Daoy (cell line): ENCODE measurements around the gene USP24. TPM values are rescaled to one million over a fixed set of nuclear protein-coding genes. Genes with fewer than 3 reads are reported as not detected.

Experiments used
- DNase-seq: peaks from one replicate; pipeline ENCODE4 v3.0.0-alpha.2; 2015; ENCODE audit warnings: low read depth
- total RNA-seq: library from RNA; depleted of rRNA; stranded (reverse); fragments of >200 nt; shearing (Covaris generic); gene quantifications from 2 replicates; pipeline ENCODE4 v1.2.3, GENCODE V29; 2014; rRNA removed

Gene USP24, protein sequence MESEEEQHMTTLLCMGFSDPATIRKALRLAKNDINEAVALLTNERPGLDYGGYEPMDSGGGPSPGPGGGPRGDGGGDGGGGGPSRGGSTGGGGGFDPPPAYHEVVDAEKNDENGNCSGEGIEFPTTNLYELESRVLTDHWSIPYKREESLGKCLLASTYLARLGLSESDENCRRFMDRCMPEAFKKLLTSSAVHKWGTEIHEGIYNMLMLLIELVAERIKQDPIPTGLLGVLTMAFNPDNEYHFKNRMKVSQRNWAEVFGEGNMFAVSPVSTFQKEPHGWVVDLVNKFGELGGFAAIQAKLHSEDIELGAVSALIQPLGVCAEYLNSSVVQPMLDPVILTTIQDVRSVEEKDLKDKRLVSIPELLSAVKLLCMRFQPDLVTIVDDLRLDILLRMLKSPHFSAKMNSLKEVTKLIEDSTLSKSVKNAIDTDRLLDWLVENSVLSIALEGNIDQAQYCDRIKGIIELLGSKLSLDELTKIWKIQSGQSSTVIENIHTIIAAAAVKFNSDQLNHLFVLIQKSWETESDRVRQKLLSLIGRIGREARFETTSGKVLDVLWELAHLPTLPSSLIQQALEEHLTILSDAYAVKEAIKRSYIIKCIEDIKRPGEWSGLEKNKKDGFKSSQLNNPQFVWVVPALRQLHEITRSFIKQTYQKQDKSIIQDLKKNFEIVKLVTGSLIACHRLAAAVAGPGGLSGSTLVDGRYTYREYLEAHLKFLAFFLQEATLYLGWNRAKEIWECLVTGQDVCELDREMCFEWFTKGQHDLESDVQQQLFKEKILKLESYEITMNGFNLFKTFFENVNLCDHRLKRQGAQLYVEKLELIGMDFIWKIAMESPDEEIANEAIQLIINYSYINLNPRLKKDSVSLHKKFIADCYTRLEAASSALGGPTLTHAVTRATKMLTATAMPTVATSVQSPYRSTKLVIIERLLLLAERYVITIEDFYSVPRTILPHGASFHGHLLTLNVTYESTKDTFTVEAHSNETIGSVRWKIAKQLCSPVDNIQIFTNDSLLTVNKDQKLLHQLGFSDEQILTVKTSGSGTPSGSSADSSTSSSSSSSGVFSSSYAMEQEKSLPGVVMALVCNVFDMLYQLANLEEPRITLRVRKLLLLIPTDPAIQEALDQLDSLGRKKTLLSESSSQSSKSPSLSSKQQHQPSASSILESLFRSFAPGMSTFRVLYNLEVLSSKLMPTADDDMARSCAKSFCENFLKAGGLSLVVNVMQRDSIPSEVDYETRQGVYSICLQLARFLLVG (N-terminal part only)
- 17.8 and 19.7 TPM in 2 replicates for total RNA-seq

- peak; percentile 88 for DNase-seq
These were observed at the start of gene USP24 for GRCh38 chr1:55215194-55216021. Gene USP24 (minus strand): TSS chr1:55215364. CDS start chr1:55215113, 251 bp downstream.

- DNase-seq = peak; percentile 27
These were observed 47.7 kb upstream of the USP24 start for GRCh38 chr1:55262822-55263221.

- DNase-seq = no peak
These were observed 44.9 kb upstream of the USP24 start for GRCh38 chr1:55259911-55260609.

GRCh38 chr1:55257958-55258357, 42.8 kb upstream of the USP24 start:
- no peak for DNase-seq

- no peak for DNase-seq
These were observed 40.7 kb upstream of the USP24 start for GRCh38 chr1:55255901-55256300.

DNA sequence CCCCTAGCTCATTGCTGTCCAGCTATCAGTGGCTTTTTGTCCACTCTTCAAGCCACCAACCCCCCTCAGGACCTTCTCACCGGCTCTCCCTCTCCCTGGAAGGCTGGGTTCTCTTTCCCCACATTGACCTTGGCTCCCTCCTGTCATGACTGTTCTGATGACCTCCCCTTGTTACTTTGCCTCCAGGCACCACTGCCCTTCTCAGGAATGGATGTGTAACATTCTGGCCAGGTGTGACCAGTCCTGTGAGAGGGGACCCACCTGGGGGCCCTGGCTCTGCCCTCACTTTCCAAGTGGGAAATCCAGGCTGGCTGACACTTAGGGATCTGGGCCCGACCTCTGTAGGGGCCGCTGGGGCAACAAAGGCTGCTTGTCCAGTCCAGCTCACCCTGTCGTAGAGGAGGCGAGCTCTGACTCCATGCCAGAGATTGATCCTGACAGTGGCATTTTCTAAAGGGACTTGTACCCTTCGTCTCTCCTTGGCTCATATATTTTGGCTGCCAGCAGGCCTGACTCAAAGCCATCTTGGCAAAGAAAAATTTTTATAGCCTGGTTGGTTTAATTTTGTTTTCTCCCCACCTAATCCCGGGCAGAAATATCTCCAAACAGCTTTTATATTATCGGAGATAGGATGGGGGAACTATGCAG, 37.9 kb upstream of the USP24 start:
- no peak for DNase-seq

- DNase-seq = no peak
These were observed 35.4 kb upstream of the USP24 start for GRCh38 chr1:55250399-55251075.

DNA sequence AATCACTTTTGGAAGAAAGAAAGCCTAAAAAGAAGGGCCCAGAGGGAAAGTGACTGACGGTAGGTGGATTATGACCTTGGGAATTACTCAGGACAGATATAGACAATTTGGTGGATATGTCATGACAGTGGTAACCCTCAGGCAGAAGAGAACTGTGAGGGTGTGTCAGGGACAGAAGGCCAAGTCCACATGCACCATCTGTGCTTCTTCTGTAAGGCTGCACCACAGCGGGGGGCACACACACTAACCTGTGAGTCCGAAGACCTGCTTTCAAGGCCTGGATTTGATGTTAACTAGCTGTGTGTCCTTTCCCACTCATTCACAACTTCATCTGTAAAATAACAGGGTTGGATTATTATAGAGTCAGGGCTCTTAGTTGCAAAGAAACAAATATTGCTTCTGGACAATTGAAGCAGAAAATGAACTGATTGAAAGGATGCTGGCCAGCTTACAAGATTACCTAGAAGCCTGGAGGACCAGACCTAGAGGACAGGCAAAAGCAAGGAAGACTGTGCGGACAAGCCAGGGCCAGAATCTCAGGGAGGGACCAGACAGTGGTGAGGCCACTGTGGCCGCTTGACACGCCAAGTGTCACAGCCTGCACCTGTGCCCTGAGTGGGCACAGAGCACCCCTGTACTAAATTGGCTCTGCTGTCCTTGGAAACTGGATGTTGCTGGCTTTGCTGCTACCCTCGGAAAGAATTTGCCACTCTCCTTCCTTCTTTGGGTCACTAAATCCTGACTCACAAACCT, 34.7 kb upstream of the USP24 start:
- no peak for DNase-seq

DNA sequence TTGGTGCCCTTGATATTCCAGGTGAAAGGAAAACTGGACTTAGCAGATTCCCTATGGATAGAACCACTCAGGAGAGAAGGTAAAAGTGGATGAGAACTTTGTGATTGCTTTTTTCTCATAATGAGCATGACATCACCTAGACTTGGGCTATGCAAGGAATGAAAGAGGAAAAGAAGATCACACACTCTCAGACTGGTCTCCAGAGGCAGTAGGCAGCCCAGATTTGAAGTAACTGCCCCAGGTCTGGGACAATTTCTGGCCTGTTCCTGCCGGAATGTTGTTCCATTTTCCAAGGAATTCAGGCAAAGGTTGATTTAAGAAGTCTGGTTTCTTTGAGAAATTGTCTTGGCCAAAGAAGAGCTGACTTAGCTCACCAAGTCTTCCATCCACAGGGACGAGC, 31.7 kb upstream of the USP24 start:
- DNase-seq = no peak

GRCh38 chr1:55246331-55246730, 31.2 kb upstream of the USP24 start:
- no peak for DNase-seq

GRCh38 chr1:55245781-55246180, 30.6 kb upstream of the USP24 start:
- peak; percentile 38 for DNase-seq

DNA sequence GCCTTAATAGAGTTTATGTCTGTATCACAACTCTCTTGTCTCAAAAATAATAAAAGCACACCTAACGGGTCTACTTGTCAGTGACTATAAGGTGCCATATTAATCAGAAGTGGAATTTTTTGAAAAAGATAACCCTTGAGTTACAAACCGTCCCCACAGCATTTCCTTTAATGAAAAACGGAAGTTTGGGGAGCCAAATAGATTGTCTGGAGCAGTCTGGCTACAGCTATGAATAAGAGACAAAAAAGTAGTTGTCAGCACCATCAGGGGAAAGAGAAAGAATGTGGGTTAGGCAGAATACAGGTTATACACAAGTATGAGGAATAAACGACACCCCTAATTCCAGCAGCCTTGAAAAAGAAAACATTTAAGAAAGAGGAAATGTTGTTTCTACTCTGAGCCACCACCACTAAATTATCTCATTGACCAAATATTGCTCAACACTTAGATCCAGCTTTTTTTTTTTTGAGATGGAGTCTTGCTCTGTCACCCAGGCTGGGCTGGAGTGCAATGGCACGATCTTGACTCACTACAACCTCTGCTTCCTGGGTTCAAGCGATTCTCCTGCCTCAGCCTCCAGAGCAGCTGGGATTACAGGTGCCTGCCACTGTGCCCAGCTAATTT, 29.4 kb upstream of the USP24 start:
- peak; percentile 48 for DNase-seq

DNA sequence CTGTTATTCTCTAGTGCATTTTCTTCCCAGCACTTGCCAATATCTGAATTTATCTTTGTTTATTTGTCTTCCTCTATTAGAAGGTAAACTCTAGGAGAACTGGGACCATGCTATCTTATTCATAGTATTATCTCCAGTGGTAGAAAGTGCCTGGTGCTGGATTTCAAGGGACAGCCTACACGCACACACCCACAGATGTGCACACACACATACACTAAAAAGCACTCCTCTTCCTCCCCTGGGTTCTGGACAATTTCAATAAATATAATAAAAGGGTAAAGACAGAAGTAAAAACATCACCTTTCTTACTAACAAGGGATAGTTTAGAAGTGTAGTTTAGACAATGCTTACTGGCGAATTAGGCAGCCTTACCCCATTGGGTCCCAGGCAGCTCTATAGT, 28.5 kb upstream of the USP24 start:
- no peak for DNase-seq

GRCh38 chr1:55239548-55239947, 24.4 kb upstream of the USP24 start:
- DNase-seq = no peak

- DNase-seq = peak; percentile 73
These were observed 20.6 kb upstream of the USP24 start for GRCh38 chr1:55235722-55236121.

DNA sequence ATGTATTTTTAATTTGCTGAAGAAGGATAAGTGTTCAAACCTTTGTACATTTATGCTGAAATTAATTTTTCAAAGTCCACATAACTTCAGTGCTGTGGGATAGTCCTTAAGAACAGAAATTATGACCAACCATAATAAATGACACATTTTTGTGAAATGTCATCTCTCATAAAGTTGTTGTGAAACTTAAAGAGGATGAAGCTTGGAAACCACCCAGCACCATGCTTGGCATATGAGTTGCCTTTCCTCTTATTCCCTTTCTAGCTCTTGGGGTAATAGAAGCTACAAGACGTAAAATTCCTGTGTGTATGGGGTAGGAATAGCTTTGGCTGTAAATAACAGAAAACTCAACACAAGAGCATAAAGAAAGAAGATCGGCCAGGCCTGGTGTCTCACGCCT, 18.9 kb upstream of the USP24 start:
- DNase-seq = no peak

GRCh38 chr1:55233145-55233777, 18.1 kb upstream of the USP24 start:
- DNase-seq = peak; percentile 68
